C4-2B (cell line): ENCODE data around the gene GNGT2.

Experiments used
- CTCF ChIP-seq: fragments of 450-650 bp; conservative IDR thresholded peaks from 2 replicates; pipeline ENCODE4 v1.5.1; 2017; ENCODE audit warnings: mild to moderate bottlenecking
- ZFX ChIP-seq: fragments of 450-650 bp; IDR thresholded peaks from 2 replicates; pipeline ENCODE4 v1.6.1; 2017

DNA sequence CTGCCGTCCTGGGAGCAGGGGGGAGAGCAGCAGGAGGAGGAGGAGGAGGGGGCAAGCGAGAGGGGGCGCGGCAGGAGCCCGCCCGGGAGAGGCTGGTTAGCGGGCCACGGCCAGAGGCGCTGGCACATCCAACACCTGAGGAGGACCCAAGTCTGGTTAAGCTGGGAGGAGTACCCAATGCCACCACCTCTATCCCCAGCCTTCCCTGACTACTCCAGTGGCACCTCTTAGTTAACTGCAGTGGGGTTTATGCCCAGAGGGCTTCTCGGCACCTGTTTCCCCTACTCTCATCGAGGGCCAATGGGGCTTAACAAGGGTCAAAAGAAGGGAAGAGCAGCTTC lies 14.6 kb upstream of the GNGT2 start:
- TF ChIP-seq CTCF (no peak), ZFX (no peak)
